Cardiac muscle cell (in vitro differentiated cells and primary cell): Measurements from ENCODE around the gene PHF8. TPM values are rescaled to one million over a fixed set of nuclear protein-coding genes. Genes with fewer than 3 reads are reported as not detected.
A peak's percentile ranks its signal among the peaks of the same experiment; 100 is the strongest.

Source experiments
- DNase-seq, 2 donors: peaks; one replicate each; pipeline versions ENCODE4 v3.0.0 to v3.0.0-alpha.2; 2010 to 2017; ENCODE audit warnings: low read depth in 1 of 2, low spot score in 1 of 2
- H3K27ac ChIP-seq: fragments of 200-600 bp; sonication (generic); 2 replicates; pipeline ENCODE4 v1.5.1; 2016
- H3K27me3 ChIP-seq: fragments of 200-600 bp; sonication (generic); 2 replicates; pipeline ENCODE4 v1.6.0; 2016; ENCODE audit warnings: control low read depth
- H3K36me3 ChIP-seq: fragments of 200-600 bp; sonication (generic); 2 replicates; pipeline ENCODE4 v1.5.1; 2016; ENCODE audit warnings: control low read depth
- H3K4me1 ChIP-seq: fragments of 200-600 bp; sonication (generic); 2 replicates; pipeline ENCODE4 v1.8.1; 2017; ENCODE audit warnings: low read depth, mild to moderate bottlenecking, mixed run types
- H3K4me3 ChIP-seq: fragments of 200-600 bp; sonication (generic); 2 replicates; pipeline ENCODE4 v1.5.1; 2016; ENCODE audit warnings: mild to moderate bottlenecking
- H3K9me3 ChIP-seq: fragments of 200-600 bp; sonication (generic); 2 replicates; pipeline ENCODE4 v1.5.1; 2017; ENCODE audit warnings: low read depth, mild to moderate bottlenecking, control low read depth
- CTCF ChIP-seq: IDR thresholded peaks from 2 replicates; pipeline ENCODE4 v1.5.1; 2012; ENCODE audit warnings: low read depth, mild to moderate bottlenecking, low read length
- polyA plus RNA-seq: library from polyadenylated mRNA; unstranded; fragments of >200 nt; fragmentation: Nextera tagmentation; extraction: Ambion mirVana; gene quantifications from 2 replicates; pipeline ENCODE4 v1.2.1, GENCODE V29; 2016
- total RNA-seq: library from RNA; depleted of rRNA; stranded (reverse); fragments of >200 nt; gene quantifications from 2 replicates; pipeline ENCODE4 v1.2.3, GENCODE V29; 2016

The PHF8 gene
- total RNA-seq, result 12.7 and 18.6 TPM in 2 replicates
- 9.4 and 12.3 TPM in 2 replicates for polyA plus RNA-seq

GRCh38 chrX:54044126-54044876 lies at the start of gene PHF8:
PHF8 (minus strand) TSS chrX:54044473; CDS start chrX:54042728, 1,745 bp downstream.
- no peak for TF ChIP-seq CTCF
- H3K9me3 ChIP-seq, result no peaks in the 10 kb centered on the region
- DNase-seq, result peak; percentile 93 to 97
- H3K27ac ChIP-seq, result peak within 1 kb of the TSS; percentile 99
- H3K4me3 ChIP-seq, result peak within 1 kb of the TSS; percentile 82
- peaks cover 5% of the 10 kb centered on the region for H3K4me1 ChIP-seq
- peaks cover 3% of the 10 kb centered on the region for H3K36me3 ChIP-seq
- H3K27me3 ChIP-seq, result no peaks in the 10 kb centered on the region

DNA sequence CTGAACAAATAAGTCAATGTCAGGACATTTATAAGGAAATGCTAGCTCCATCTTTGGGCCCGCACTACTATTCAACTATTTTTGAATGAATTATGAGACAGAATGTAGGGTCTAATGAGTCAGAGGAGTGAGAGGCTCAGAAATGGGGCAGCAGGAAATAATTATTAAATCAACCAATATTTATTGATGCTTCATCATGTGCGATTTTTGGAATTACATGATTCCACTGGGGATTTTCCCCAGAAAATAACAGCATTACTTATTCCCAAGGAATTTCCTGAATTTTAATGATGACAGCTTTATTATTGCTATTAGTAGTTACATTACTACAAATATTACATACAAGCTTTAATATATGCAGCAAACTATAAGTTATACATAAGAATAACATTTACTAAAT lies 49.3 kb upstream of the PHF8 start:
- no peaks in the 10 kb centered on the region for H3K27me3 ChIP-seq
- H3K36me3 ChIP-seq, result no peaks in the 10 kb centered on the region
- H3K9me3 ChIP-seq, result no peaks in the 10 kb centered on the region
- H3K4me3 ChIP-seq, result no peak overlapping the region
- no peak for TF ChIP-seq CTCF
- no peak for DNase-seq
- no peak overlapping the region for H3K27ac ChIP-seq
- H3K4me1 ChIP-seq, result no peaks in the 10 kb centered on the region

DNA sequence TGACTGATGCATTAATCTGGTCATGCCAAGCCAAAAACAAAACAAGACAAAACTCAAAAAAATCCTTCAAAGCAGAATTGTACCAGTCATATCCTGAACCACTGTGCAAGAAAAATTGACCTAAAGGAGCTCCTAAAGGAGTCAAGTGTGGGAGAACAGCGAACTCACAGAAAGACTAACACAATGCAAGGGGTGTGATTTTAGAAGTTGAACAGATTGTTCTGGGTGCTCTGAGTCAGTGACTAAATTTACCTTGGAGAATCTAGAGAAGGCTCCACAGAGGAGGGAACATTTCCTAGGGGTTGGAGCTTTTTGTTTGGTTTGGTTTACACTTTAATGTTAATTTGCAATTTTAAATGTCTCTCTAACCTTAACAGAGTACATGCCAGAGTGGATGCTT lies 48.9 kb upstream of the PHF8 start:
- no peak for TF ChIP-seq CTCF
- no peaks in the 10 kb centered on the region for H3K36me3 ChIP-seq
- no peaks in the 10 kb centered on the region for H3K27me3 ChIP-seq
- H3K4me3 ChIP-seq, result no peak overlapping the region
- H3K9me3 ChIP-seq, result no peaks in the 10 kb centered on the region
- no peak overlapping the region for H3K27ac ChIP-seq
- H3K4me1 ChIP-seq, result no peaks in the 10 kb centered on the region
- no peak for DNase-seq

DNA sequence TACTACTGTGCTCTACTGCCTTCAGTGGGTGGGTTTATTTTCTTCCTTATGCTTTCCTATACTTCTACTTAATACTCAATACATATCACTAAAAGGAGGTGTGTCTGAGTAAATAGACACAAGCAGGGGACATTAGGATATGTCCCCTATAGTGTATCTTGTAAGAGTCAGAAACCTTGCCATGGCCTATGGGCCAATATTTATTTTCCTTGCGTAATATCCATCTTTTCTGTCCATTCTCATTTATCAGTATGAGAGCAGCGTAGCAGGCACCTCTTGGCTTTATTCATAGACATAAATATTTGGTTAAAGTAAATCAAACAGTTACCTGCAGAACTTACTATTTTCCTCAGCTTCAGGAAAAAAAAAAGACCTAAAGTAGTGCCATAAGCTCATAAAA lies 46.6 kb upstream of the PHF8 start:
- TF ChIP-seq CTCF, result no peak

GRCh38 chrX:54089191-54089590 lies 44.9 kb upstream of the PHF8 start:
- no peak for TF ChIP-seq CTCF
- Histone ChIP-seq H3K36me3 (no peaks in the 10 kb centered on the region), H3K4me1 (no peaks in the 10 kb centered on the region), H3K27ac (no peak overlapping the region), H3K9me3 (no peaks in the 10 kb centered on the region), H3K27me3 (no peaks in the 10 kb centered on the region), H3K4me3 (no peak overlapping the region)
- DNase-seq, result no peak

More for the DNA sequence above, 46.6 kb upstream of the PHF8 start:
- H3K27ac ChIP-seq, result no peak overlapping the region
- H3K4me1 ChIP-seq, result no peaks in the 10 kb centered on the region
- no peaks in the 10 kb centered on the region for H3K36me3 ChIP-seq
- H3K27me3 ChIP-seq, result no peaks in the 10 kb centered on the region
- no peak for DNase-seq
- H3K9me3 ChIP-seq, result no peaks in the 10 kb centered on the region
- H3K4me3 ChIP-seq, result no peak overlapping the region
